Measurements from ENCODE around the gene LDHAL6B.

DNA sequence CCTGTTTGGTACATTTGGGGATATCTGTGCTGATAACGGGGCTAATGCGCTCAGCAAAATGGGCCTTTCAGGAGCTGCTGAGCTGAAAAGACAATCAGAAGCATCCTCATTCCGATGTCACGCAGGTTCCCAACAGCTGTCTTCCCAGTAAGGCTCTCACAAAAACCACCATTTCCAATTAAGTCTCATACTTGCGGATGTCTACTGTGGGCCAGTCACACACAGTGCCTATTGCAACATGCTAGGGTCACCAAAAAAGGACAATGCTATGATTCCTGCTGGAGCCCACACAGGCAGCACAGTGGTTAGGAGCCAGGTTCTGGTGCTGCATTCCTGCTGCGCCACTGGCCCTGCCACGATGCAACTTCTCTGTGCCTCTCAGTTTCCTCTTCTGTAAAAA, 16.4 kb upstream of the LDHAL6B start:
- TF ChIP-seq, protein P1, sequence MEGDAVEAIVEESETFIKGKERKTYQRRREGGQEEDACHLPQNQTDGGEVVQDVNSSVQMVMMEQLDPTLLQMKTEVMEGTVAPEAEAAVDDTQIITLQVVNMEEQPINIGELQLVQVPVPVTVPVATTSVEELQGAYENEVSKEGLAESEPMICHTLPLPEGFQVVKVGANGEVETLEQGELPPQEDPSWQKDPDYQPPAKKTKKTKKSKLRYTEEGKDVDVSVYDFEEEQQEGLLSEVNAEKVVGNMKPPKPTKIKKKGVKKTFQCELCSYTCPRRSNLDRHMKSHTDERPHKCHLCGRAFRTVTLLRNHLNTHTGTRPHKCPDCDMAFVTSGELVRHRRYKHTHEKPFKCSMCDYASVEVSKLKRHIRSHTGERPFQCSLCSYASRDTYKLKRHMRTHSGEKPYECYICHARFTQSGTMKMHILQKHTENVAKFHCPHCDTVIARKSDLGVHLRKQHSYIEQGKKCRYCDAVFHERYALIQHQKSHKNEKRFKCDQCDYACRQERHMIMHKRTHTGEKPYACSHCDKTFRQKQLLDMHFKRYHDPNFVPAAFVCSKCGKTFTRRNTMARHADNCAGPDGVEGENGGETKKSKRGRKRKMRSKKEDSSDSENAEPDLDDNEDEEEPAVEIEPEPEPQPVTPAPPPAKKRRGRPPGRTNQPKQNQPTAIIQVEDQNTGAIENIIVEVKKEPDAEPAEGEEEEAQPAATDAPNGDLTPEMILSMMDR (IDR thresholded peaks at IDR 0.05; ENCODE audit: low read depth, low read length, poor library complexity, severe bottlenecking): no peak
- no peak for TF ChIP-seq EZH2phosphoT487 (IDR thresholded peaks at IDR 0.05; ENCODE audit: borderline replicate concordance, low read length)

Data from DOHH2 (cell line).